ENCODE measurements around the gene COL27A1.

The COL27A1 gene

DNA sequence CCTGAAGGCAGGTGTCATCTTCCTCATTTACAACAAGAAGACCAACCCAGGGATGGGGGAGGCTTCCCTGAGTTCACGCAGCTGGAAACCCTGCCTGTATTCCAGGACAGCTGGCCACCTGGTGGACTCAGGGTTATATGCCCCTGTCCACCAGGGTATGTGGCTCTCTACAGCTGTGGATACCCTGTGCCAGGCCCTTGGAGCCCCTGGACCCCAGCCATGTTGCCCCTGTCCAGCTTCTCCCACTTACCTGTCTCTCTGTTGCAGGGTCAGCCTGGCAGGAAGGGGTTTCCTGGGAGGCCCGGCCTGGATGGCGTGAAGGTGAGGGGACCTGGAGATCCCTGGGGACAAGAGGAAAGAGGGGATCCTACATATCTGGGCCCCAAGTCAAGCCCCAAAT, 87.9 kb downstream of the COL27A1 start:
- H3K9ac ChIP-seq (ENCODE audit: low read depth, low read length, poor library complexity), result no peak overlapping the region
- no peak overlapping the region for H2AK5ac ChIP-seq (ENCODE audit: low read depth, low read length)
- H3K4me1 ChIP-seq (ENCODE audit: control insufficient read depth in 2 of 2, insufficient read depth in 1 of 2, low read depth in 1 of 2, low read length in 2 of 2), result peaks cover 4 to 27% of the 10 kb centered on the region in 2 donors
- no peak overlapping the region for H2BK5ac ChIP-seq (ENCODE audit: low read length)
- H3K79me1 ChIP-seq (ENCODE audit: low read depth, low read length), result no peaks in the 10 kb centered on the region
- H3K23ac ChIP-seq (ENCODE audit: low read depth, low read length, poor library complexity), result no peak overlapping the region
- H3K27ac ChIP-seq (replicated peaks; ENCODE audit: low read length), result no peak overlapping the region
- H4K91ac ChIP-seq (ENCODE audit: low read depth, low read length, poor library complexity), result no peak overlapping the region
- H4K8ac ChIP-seq (ENCODE audit: low read depth, low read length), result no peak overlapping the region
- H3K27me3 ChIP-seq (ENCODE audit: control insufficient read depth in 3 of 3, insufficient read depth in 3 of 3, low read depth in 1 of 3, low read length in 3 of 3), result no peaks in the 10 kb centered on the region
- DNase-seq (ENCODE audit: low spot score), result no peak
- H3K4me2 ChIP-seq (ENCODE audit: insufficient read depth, low read length, poor library complexity, severe bottlenecking), result no peak overlapping the region
- H2AFZ ChIP-seq (ENCODE audit: low read length), result no peak overlapping the region
- H2BK12ac ChIP-seq (ENCODE audit: low read length), result no peak overlapping the region
- H3K18ac ChIP-seq (ENCODE audit: low read length), result no peak overlapping the region
- H3K4me3 ChIP-seq (ENCODE audit: low read length in 2 of 2), result no peak overlapping the region
- no CpG with 5 or more reads among the region's 3 CpGs for WGBS, 2 donors (ENCODE audit: extremely low coverage in 2 of 2, insufficient read length in 2 of 2, insufficient replicate concordance in 1 of 2)
- no peaks in the 10 kb centered on the region for H3K36me3 ChIP-seq (replicated peaks in 1 of 2; ENCODE audit: control insufficient read depth in 2 of 2, insufficient read depth in 2 of 2, low read length in 2 of 2)
- H2BK15ac ChIP-seq (ENCODE audit: low read length), result no peak overlapping the region
- no peak overlapping the region for H3K14ac ChIP-seq (ENCODE audit: low read length)
- no peak overlapping the region for H3K4ac ChIP-seq (ENCODE audit: low read length)
- H3K9me3 ChIP-seq (replicated peaks in 1 of 2; ENCODE audit: control insufficient read depth in 2 of 2, insufficient read depth in 1 of 2, low read depth in 1 of 2, low read length in 2 of 2), result no peaks in the 10 kb centered on the region
- H2BK120ac ChIP-seq (ENCODE audit: low read depth, low read length), result no peak overlapping the region

DNA sequence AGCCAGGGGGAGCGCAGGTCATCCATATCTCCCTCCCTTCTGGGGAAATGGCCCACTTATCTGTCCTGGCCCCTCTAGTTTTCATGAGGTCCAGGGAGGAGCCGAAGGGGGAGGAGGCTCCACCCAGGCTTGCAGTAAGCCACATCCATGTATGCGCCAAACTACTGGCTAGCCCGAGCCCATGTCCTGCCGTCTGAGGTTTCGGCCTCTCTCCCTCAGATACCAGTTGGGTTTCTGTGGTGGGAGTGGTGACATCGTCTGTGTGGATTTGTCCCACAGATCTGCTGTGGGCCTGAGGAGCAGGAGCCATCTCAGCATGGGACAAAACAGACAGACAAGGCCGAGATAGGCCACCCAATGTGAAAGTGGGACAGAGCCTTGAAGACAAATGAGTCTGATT, 89.2 kb downstream of the COL27A1 start:
- Histone ChIP-seq H3K79me1 (ENCODE audit: low read depth, low read length) (no peaks in the 10 kb centered on the region), H2AFZ (ENCODE audit: low read length) (no peak overlapping the region), H3K9ac (ENCODE audit: low read depth, low read length, poor library complexity) (no peak overlapping the region), H3K14ac (ENCODE audit: low read length) (no peak overlapping the region), H3K36me3 (replicated peaks in 1 of 2; ENCODE audit: control insufficient read depth in 2 of 2, insufficient read depth in 2 of 2, low read length in 2 of 2) (no peaks in the 10 kb centered on the region), H2AK5ac (ENCODE audit: low read depth, low read length) (no peak overlapping the region), H2BK15ac (ENCODE audit: low read length) (no peak overlapping the region), H3K4ac (ENCODE audit: low read length) (no peak overlapping the region), H4K91ac (ENCODE audit: low read depth, low read length, poor library complexity) (no peak overlapping the region), H3K4me1 (ENCODE audit: control insufficient read depth in 2 of 2, insufficient read depth in 1 of 2, low read depth in 1 of 2, low read length in 2 of 2) (peaks cover 2 to 25% of the 10 kb centered on the region in 2 donors), H3K9me3 (replicated peaks in 1 of 2; ENCODE audit: control insufficient read depth in 2 of 2, insufficient read depth in 1 of 2, low read depth in 1 of 2, low read length in 2 of 2) (no peaks in the 10 kb centered on the region), H2BK5ac (ENCODE audit: low read length) (no peak overlapping the region), H3K18ac (ENCODE audit: low read length) (no peak overlapping the region), H2BK12ac (ENCODE audit: low read length) (no peak overlapping the region), H3K27me3 (ENCODE audit: control insufficient read depth in 3 of 3, insufficient read depth in 3 of 3, low read depth in 1 of 3, low read length in 3 of 3) (no peaks in the 10 kb centered on the region), H3K4me2 (ENCODE audit: insufficient read depth, low read length, poor library complexity, severe bottlenecking) (no peak overlapping the region), H3K23ac (ENCODE audit: low read depth, low read length, poor library complexity) (no peak overlapping the region), H2BK120ac (ENCODE audit: low read depth, low read length) (no peak overlapping the region), H3K4me3 (ENCODE audit: low read length in 2 of 2) (no peak overlapping the region), H4K8ac (ENCODE audit: low read depth, low read length) (no peak overlapping the region), H3K27ac (replicated peaks; ENCODE audit: low read length) (no peak overlapping the region)
- no CpG with 5 or more reads among the region's 8 CpGs for WGBS, 2 donors (ENCODE audit: extremely low coverage in 2 of 2, insufficient read length in 2 of 2, insufficient replicate concordance in 1 of 2)
- no peak for DNase-seq (ENCODE audit: low spot score)

DNA sequence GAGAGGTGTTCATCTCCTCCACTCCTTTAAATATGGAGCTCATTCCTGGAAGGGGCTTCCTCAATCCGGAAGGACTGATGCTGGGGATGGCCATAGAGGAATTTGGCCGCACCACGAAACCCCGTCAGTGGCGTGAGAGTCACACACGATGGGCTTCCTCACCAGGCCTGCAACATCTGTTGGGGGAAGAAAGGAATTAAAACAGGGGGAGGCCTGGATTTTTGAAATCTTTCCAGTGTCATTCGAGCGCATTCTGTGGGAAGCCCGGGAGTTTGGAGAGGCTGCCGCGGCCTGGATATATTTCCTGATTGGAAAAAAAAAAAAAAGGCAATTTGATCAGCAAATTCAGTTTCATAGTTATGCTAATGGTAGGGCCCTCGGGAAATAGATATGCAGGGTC, 91.2 kb downstream of the COL27A1 start:
- Histone ChIP-seq H4K8ac (ENCODE audit: low read depth, low read length) (no peak overlapping the region), H3K9ac (ENCODE audit: low read depth, low read length, poor library complexity) (no peak overlapping the region), H3K18ac (ENCODE audit: low read length) (no peak overlapping the region), H3K9me3 (replicated peaks in 1 of 2; ENCODE audit: control insufficient read depth in 2 of 2, insufficient read depth in 1 of 2, low read depth in 1 of 2, low read length in 2 of 2) (no peaks in the 10 kb centered on the region), H3K36me3 (replicated peaks in 1 of 2; ENCODE audit: control insufficient read depth in 2 of 2, insufficient read depth in 2 of 2, low read length in 2 of 2) (no peaks in the 10 kb centered on the region), H2AFZ (ENCODE audit: low read length) (no peak overlapping the region), H3K27me3 (ENCODE audit: control insufficient read depth in 3 of 3, insufficient read depth in 3 of 3, low read depth in 1 of 3, low read length in 3 of 3) (no peaks in the 10 kb centered on the region), H3K4me1 (ENCODE audit: control insufficient read depth in 2 of 2, insufficient read depth in 1 of 2, low read depth in 1 of 2, low read length in 2 of 2) (peaks cover 2 to 20% of the 10 kb centered on the region in 2 donors), H3K4ac (ENCODE audit: low read length) (no peak overlapping the region), H2BK15ac (ENCODE audit: low read length) (no peak overlapping the region), H3K23ac (ENCODE audit: low read depth, low read length, poor library complexity) (no peak overlapping the region), H2BK5ac (ENCODE audit: low read length) (no peak overlapping the region), H2AK5ac (ENCODE audit: low read depth, low read length) (no peak overlapping the region), H3K4me2 (ENCODE audit: insufficient read depth, low read length, poor library complexity, severe bottlenecking) (no peak overlapping the region), H3K14ac (ENCODE audit: low read length) (no peak overlapping the region), H2BK120ac (ENCODE audit: low read depth, low read length) (no peak overlapping the region), H4K91ac (ENCODE audit: low read depth, low read length, poor library complexity) (no peak overlapping the region), H3K79me1 (ENCODE audit: low read depth, low read length) (no peaks in the 10 kb centered on the region), H2BK12ac (ENCODE audit: low read length) (no peak overlapping the region), H3K4me3 (ENCODE audit: low read length in 2 of 2) (no peak overlapping the region), H3K27ac (replicated peaks; ENCODE audit: low read length) (no peak overlapping the region)
- no CpG with 5 or more reads among the region's 12 CpGs for WGBS, 2 donors (ENCODE audit: extremely low coverage in 2 of 2, insufficient read length in 2 of 2, insufficient replicate concordance in 1 of 2)
- no peak for DNase-seq (ENCODE audit: low spot score)

DNA sequence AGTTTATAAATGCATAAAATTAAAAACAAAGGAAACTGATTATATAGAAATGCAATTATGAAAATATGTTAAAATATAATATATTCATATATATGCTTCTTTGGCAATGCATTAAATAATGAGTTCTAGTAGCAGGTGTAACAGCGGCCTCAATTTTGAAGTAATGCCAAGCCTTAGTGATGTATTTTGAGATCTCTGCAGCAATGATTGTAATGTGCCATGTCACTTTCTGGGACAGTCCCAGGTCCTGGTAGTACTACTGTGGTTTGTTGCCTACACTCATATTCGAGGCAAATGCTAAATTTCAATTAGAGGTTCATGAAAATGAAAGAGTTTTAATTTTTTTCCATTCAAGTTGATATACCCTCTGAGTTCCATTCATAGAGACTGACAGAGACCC, 91.7 kb downstream of the COL27A1 start:
- Histone ChIP-seq H3K27ac (replicated peaks; ENCODE audit: low read length) (no peak overlapping the region), H2AK5ac (ENCODE audit: low read depth, low read length) (no peak overlapping the region), H3K18ac (ENCODE audit: low read length) (no peak overlapping the region), H3K4me2 (ENCODE audit: insufficient read depth, low read length, poor library complexity, severe bottlenecking) (no peak overlapping the region), H2BK15ac (ENCODE audit: low read length) (no peak overlapping the region), H2AFZ (ENCODE audit: low read length) (no peak overlapping the region), H3K4ac (ENCODE audit: low read length) (no peak overlapping the region), H4K8ac (ENCODE audit: low read depth, low read length) (no peak overlapping the region), H3K9me3 (replicated peaks in 1 of 2; ENCODE audit: control insufficient read depth in 2 of 2, insufficient read depth in 1 of 2, low read depth in 1 of 2, low read length in 2 of 2) (no peaks in the 10 kb centered on the region), H3K27me3 (ENCODE audit: control insufficient read depth in 3 of 3, insufficient read depth in 3 of 3, low read depth in 1 of 3, low read length in 3 of 3) (no peaks in the 10 kb centered on the region), H3K23ac (ENCODE audit: low read depth, low read length, poor library complexity) (no peak overlapping the region), H4K91ac (ENCODE audit: low read depth, low read length, poor library complexity) (no peak overlapping the region), H3K9ac (ENCODE audit: low read depth, low read length, poor library complexity) (no peak overlapping the region), H3K14ac (ENCODE audit: low read length) (no peak overlapping the region), H3K4me3 (ENCODE audit: low read length in 2 of 2) (no peak overlapping the region), H2BK120ac (ENCODE audit: low read depth, low read length) (no peak overlapping the region), H3K4me1 (ENCODE audit: control insufficient read depth in 2 of 2, insufficient read depth in 1 of 2, low read depth in 1 of 2, low read length in 2 of 2) (peaks cover 2 to 15% of the 10 kb centered on the region in 2 donors), H3K79me1 (ENCODE audit: low read depth, low read length) (no peaks in the 10 kb centered on the region), H2BK5ac (ENCODE audit: low read length) (no peak overlapping the region), H3K36me3 (replicated peaks in 1 of 2; ENCODE audit: control insufficient read depth in 2 of 2, insufficient read depth in 2 of 2, low read length in 2 of 2) (no peaks in the 10 kb centered on the region), H2BK12ac (ENCODE audit: low read length) (no peak overlapping the region)
- WGBS, 2 donors (ENCODE audit: extremely low coverage in 2 of 2, insufficient read length in 2 of 2, insufficient replicate concordance in 1 of 2), result no CpG with 5 or more reads among the region's 2 CpGs
- no peak for DNase-seq (ENCODE audit: low spot score)

Measured in neuronal stem cell (in vitro differentiated cells).